Mesothelial cell of epicardium (in vitro differentiated cells): ENCODE measurements around the gene CEP295NL. TPM values are rescaled to one million over a fixed set of nuclear protein-coding genes. Genes with fewer than 3 reads are reported as not detected.

Experiments used
- DNase-seq, 2 experiments: peaks; one replicate each; pipeline ENCODE4 v3.0.0; 2021; ENCODE audit warnings: low spot score in 2 of 2; ENCODE audit not compliant: unreplicated experiment in 2 of 2
- H3K27ac Mint-ChIP-seq: 2 replicates; pipeline ENCODE4 v1.8.0; 2021; ENCODE audit warnings: mixed read lengths
- H3K27me3 Mint-ChIP-seq: 2 replicates; pipeline ENCODE4 v1.8.0; 2021; ENCODE audit warnings: low read depth, mixed read lengths
- H3K36me3 Mint-ChIP-seq: 2 replicates; pipeline ENCODE4 v1.8.0; 2021; ENCODE audit warnings: mixed read lengths
- H3K4me1 Mint-ChIP-seq: 2 replicates; pipeline ENCODE4 v1.8.0; 2021; ENCODE audit warnings: mixed read lengths
- H3K4me3 Mint-ChIP-seq: 2 replicates; pipeline ENCODE4 v1.8.0; 2021; ENCODE audit warnings: mild to moderate bottlenecking, moderate library complexity, mixed read lengths
- H3K9me3 Mint-ChIP-seq: 2 replicates; pipeline ENCODE4 v1.8.0; 2021; ENCODE audit warnings: mixed read lengths
- CTCF ChIP-seq: fragments of 200-600 bp; sonication (generic); IDR thresholded peaks from one replicate; pipeline ENCODE4 v1.5.0; 2021; ENCODE audit warnings: antibody characterized with exemption; ENCODE audit not compliant: unreplicated experiment
- total RNA-seq: library from RNA; stranded (reverse); gene quantifications from 3 replicates; pipeline ENCODE4 v1.2.1, GENCODE V29; 2021

CEP295NL gene
- total RNA-seq, 1 donor from 2014 or later: 4.2 TPM

- Mint-ChIP-seq H3K27ac (peak overlapping the region; percentile 94), H3K4me3 (no peak overlapping the region), H3K36me3 (no peaks in the 10 kb centered on the region), H3K9me3 (no peaks in the 10 kb centered on the region), H3K4me1 (peaks cover 29% of the 10 kb centered on the region), H3K27me3 (no peaks in the 10 kb centered on the region)
- DNase-seq: no peak
- TF ChIP-seq CTCF: no peak
Observed at GRCh38 chr17:78884876-78885667, 17.9 kb downstream of the CEP295NL start.

- Mint-ChIP-seq H3K4me3 (no peak overlapping the region), H3K9me3 (no peaks in the 10 kb centered on the region), H3K27me3 (no peaks in the 10 kb centered on the region), H3K27ac (peak overlapping the region; percentile 94), H3K4me1 (peaks cover 33% of the 10 kb centered on the region), H3K36me3 (no peaks in the 10 kb centered on the region)
- no peak for DNase-seq
- no peak for TF ChIP-seq CTCF
Observed at GRCh38 chr17:78884148-78884825, 18.7 kb downstream of the CEP295NL start.

GRCh38 chr17:78883533-78884131 lies 19.4 kb downstream of the CEP295NL start:
- Mint-ChIP-seq H3K36me3 (no peaks in the 10 kb centered on the region), H3K27me3 (no peaks in the 10 kb centered on the region), H3K4me1 (peaks cover 40% of the 10 kb centered on the region), H3K27ac (peak overlapping the region; percentile 94), H3K4me3 (peak overlapping the region; percentile 37), H3K9me3 (no peaks in the 10 kb centered on the region)
- DNase-seq: peak in 1 of 2 experiments; percentile 60
- no peak for TF ChIP-seq CTCF

GRCh38 chr17:78883089-78883532 lies 19.9 kb downstream of the CEP295NL start:
- H3K36me3 Mint-ChIP-seq: no peaks in the 10 kb centered on the region
- peak overlapping the region; percentile 94 for H3K27ac Mint-ChIP-seq
- no peak for DNase-seq
- H3K9me3 Mint-ChIP-seq: no peaks in the 10 kb centered on the region
- peak overlapping the region; percentile 22 for H3K4me3 Mint-ChIP-seq
- peaks cover 43% of the 10 kb centered on the region for H3K4me1 Mint-ChIP-seq
- H3K27me3 Mint-ChIP-seq: no peaks in the 10 kb centered on the region
- TF ChIP-seq CTCF: no peak

GRCh38 chr17:78882540-78883088 lies 20.4 kb downstream of the CEP295NL start:
- Mint-ChIP-seq H3K36me3 (no peaks in the 10 kb centered on the region), H3K27me3 (no peaks in the 10 kb centered on the region), H3K27ac (peak overlapping the region; percentile 94), H3K4me1 (peaks cover 44% of the 10 kb centered on the region), H3K4me3 (no peak overlapping the region), H3K9me3 (no peaks in the 10 kb centered on the region)
- TF ChIP-seq CTCF: no peak
- DNase-seq: no peak
